ENCODE data around the gene FBN1. TPM values are rescaled to one million over a fixed set of nuclear protein-coding genes. Genes with fewer than 3 reads are reported as not detected.

FBN1 gene
- total RNA-seq, 1 donor from 2014 or later, result 39.4 TPM

- DNase-seq (no peak), ATAC-seq (ENCODE audit: poor library complexity) (no peak)
- intact Hi-C loops (cut with DNase I), result no loop called here
These were observed 75.8 kb downstream of the FBN1 start for GRCh38 chr15:48569591-48570302.

GRCh38 chr15:48566668-48567067, 78.8 kb downstream of the FBN1 start:
- peak; percentile 58 for ATAC-seq (ENCODE audit: poor library complexity)
- intact Hi-C loops (cut with DNase I), result no loop called here
- no peak for DNase-seq

- ATAC-seq (ENCODE audit: poor library complexity) (peak; percentile 59), DNase-seq (no peak)
- intact Hi-C loops (cut with DNase I), result no loop called here
These were observed 79.7 kb downstream of the FBN1 start for GRCh38 chr15:48565560-48566482.

- intact Hi-C loops (cut with DNase I), result no loop called here
- ATAC-seq (ENCODE audit: poor library complexity) (no peak), DNase-seq (no peak)
These were observed 80.8 kb downstream of the FBN1 start for GRCh38 chr15:48564690-48565089.

GRCh38 chr15:48563934-48564333, 81.6 kb downstream of the FBN1 start:
- intact Hi-C loops (cut with DNase I), result no loop called here
- DNase-seq (no peak), ATAC-seq (ENCODE audit: poor library complexity) (no peak)

GRCh38 chr15:48560321-48561051, 85.0 kb downstream of the FBN1 start:
- intact Hi-C loops (cut with DNase I), result no loop called here
- ATAC-seq (ENCODE audit: poor library complexity) (no peak), DNase-seq (no peak)

- ATAC-seq (ENCODE audit: poor library complexity) (no peak), DNase-seq (no peak)
- intact Hi-C loops (cut with DNase I), result no loop called here
These were observed 86.2 kb downstream of the FBN1 start for GRCh38 chr15:48559285-48559684.

GRCh38 chr15:48558226-48558625, 87.3 kb downstream of the FBN1 start:
- DNase-seq (no peak), ATAC-seq (ENCODE audit: poor library complexity) (no peak)
- intact Hi-C loops (cut with DNase I), result no loop called here

- DNase-seq, result peak; percentile 56
- intact Hi-C loops (cut with DNase I), result no loop called here
- ATAC-seq (ENCODE audit: poor library complexity), result peak; percentile 95
These were observed 88.2 kb downstream of the FBN1 start for GRCh38 chr15:48557335-48557734.

- intact Hi-C loops (cut with DNase I), result no loop called here
- DNase-seq (no peak), ATAC-seq (ENCODE audit: poor library complexity) (peak; percentile 68)
These were observed 89.2 kb downstream of the FBN1 start for GRCh38 chr15:48556159-48556897.

- no peak for ATAC-seq (ENCODE audit: poor library complexity)
- intact Hi-C loops (cut with DNase I), result no loop called here
- DNase-seq, result no peak
These were observed 90.1 kb downstream of the FBN1 start for GRCh38 chr15:48555241-48555881.

GRCh38 chr15:48554112-48554511, 91.4 kb downstream of the FBN1 start:
- DNase-seq, result no peak
- ATAC-seq (ENCODE audit: poor library complexity), result no peak
- intact Hi-C loops (cut with DNase I), result no loop called here

- no peak for DNase-seq
- intact Hi-C loops (cut with DNase I), result no loop called here
- ATAC-seq (ENCODE audit: poor library complexity), result no peak
These were observed 92.0 kb downstream of the FBN1 start for GRCh38 chr15:48553559-48553958.

GRCh38 chr15:48550822-48551525, 94.5 kb downstream of the FBN1 start:
- ATAC-seq (ENCODE audit: poor library complexity), result peak; percentile 83
- intact Hi-C loops (cut with DNase I), result no loop called here

GRCh38 chr15:48548455-48548854, 97.1 kb downstream of the FBN1 start:
- no peak for DNase-seq
- intact Hi-C loops (cut with DNase I), result no loop called here
- no peak for ATAC-seq (ENCODE audit: poor library complexity)

More at GRCh38 chr15:48550822-48551525, 94.5 kb downstream of the FBN1 start:
- DNase-seq, result no peak

GRCh38 chr15:48547286-48547685, 98.2 kb downstream of the FBN1 start:
- intact Hi-C loops (cut with DNase I), result no loop called here

GRCh38 chr15:48546296-48546695, 99.2 kb downstream of the FBN1 start:
- ATAC-seq (ENCODE audit: poor library complexity), result no peak
- intact Hi-C loops (cut with DNase I), result no loop called here

More at GRCh38 chr15:48547286-48547685, 98.2 kb downstream of the FBN1 start:
- ATAC-seq (ENCODE audit: poor library complexity), result no peak
- DNase-seq, result no peak

GRCh38 chr15:48544778-48545177, 100.7 kb downstream of the FBN1 start:
- DNase-seq, result no peak
- intact Hi-C loops (cut with DNase I), result no loop called here
- ATAC-seq (ENCODE audit: poor library complexity), result no peak

More at GRCh38 chr15:48546296-48546695, 99.2 kb downstream of the FBN1 start:
- DNase-seq, result no peak

Measured in Right ventricle myocardium superior (tissue), 1 donor.